GM23338 (cell line): ENCODE results near the gene TEX54.

Experiments used
- EZH2 ChIP-seq: fragments of 200-600 bp; sonication (generic); IDR thresholded peaks from one replicate; pipeline ENCODE4 v1.8.0; 2017; ENCODE audit warnings: antibody characterized with exemption, mild to moderate bottlenecking, low read depth; ENCODE audit not compliant: unreplicated experiment
- EZH2phosphoT487 ChIP-seq: fragments of 200-600 bp; sonication (generic); IDR thresholded peaks from one replicate; pipeline ENCODE4 v1.8.1; 2018; ENCODE audit warnings: antibody characterized with exemption; ENCODE audit not compliant: unreplicated experiment
- JUNB ChIP-seq: IDR thresholded peaks from one replicate; pipeline ENCODE4 v1.6.1; 2016; ENCODE audit warnings: antibody characterized with exemption; ENCODE audit not compliant: unreplicated experiment
- NANOG ChIP-seq: IDR thresholded peaks from 2 replicates; pipeline ENCODE4 v1.6.1; 2016; ENCODE audit warnings: antibody characterized with exemption, borderline replicate concordance
- POLR2AphosphoS5 ChIP-seq: IDR thresholded peaks from 2 replicates; pipeline ENCODE4 v1.6.1; 2016; ENCODE audit warnings: antibody characterized with exemption, low read depth
- REST ChIP-seq: IDR thresholded peaks from one replicate; pipeline ENCODE4 v1.6.1; 2018; ENCODE audit warnings: antibody characterized with exemption; ENCODE audit not compliant: unreplicated experiment
- ZNF114 ChIP-seq: fragments of 250-450 bp; sonication (Bioruptor Pico); IDR thresholded peaks from 2 replicates; pipeline ENCODE4 v1.5.0; 2020; ENCODE audit warnings: mild to moderate bottlenecking, moderate library complexity
- TF ChIP-seq, protein P1 (sequence below), 2 experiments: fragments of 200-600 bp in 1 of 2; sonication (generic) in 1 of 2; conservative IDR thresholded peaks; 2 replicates each; pipeline versions ENCODE4 v1.5.1 to v1.6.1; 2016 to 2017; ENCODE audit warnings: antibody characterized with exemption in 2 of 2, low read depth in 2 of 2, mild to moderate bottlenecking in 2 of 2, moderate library complexity in 1 of 2

DNA sequence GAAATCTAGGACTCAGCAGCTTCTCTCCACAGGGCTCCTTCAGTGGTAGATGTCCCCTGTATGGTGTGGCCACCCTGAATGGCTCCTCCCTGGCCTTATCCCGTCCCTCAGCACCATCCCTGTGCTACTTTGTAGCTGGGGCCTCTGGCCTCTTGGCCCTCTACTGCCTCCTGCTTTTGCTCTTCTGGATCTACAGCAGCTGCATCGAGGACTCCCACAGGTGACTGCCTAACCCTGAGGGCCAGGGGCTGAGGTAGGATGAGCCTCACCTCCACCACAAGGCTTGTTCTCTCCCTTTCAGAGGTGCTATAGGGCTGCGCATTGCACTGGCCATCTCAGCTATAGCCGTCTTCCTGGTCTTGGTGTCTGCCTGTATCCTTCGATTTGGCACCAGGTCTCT is 43.6 kb downstream of the TEX54 start:
- TF ChIP-seq JUNB (no peak), EZH2phosphoT487 (no peak), POLR2AphosphoS5 (no peak), EZH2 (no peak), ZNF114 (CRISPR knock-in tag) (no peak), NANOG (no peak), REST (no peak)
- TF ChIP-seq, protein P1, sequence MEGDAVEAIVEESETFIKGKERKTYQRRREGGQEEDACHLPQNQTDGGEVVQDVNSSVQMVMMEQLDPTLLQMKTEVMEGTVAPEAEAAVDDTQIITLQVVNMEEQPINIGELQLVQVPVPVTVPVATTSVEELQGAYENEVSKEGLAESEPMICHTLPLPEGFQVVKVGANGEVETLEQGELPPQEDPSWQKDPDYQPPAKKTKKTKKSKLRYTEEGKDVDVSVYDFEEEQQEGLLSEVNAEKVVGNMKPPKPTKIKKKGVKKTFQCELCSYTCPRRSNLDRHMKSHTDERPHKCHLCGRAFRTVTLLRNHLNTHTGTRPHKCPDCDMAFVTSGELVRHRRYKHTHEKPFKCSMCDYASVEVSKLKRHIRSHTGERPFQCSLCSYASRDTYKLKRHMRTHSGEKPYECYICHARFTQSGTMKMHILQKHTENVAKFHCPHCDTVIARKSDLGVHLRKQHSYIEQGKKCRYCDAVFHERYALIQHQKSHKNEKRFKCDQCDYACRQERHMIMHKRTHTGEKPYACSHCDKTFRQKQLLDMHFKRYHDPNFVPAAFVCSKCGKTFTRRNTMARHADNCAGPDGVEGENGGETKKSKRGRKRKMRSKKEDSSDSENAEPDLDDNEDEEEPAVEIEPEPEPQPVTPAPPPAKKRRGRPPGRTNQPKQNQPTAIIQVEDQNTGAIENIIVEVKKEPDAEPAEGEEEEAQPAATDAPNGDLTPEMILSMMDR (conservative IDR thresholded peaks at IDR 0.05; ENCODE audit: low read depth in 2 of 2): peak; percentile 26 to 30; a peak in 3 of 4 replicates
